Liver (tissue), 9 donors: Measurements from ENCODE around the gene LDB3. TPM values are rescaled to one million over a fixed set of nuclear protein-coding genes. Genes with fewer than 3 reads are reported as not detected.
"Not testable (repeated sequence)": the region's sequence is repeated elsewhere in the genome, so short reads cannot be mapped to it uniquely, and the experiment has no call there.

Experiments
- DNase-seq: peaks from one replicate; pipeline ENCODE4 v3.0.0-alpha.2; 2017; ENCODE audit warnings: low spot score
- H3K27ac ChIP-seq, 2 donors: one replicate each; pipeline ENCODE4 v1.7.0; 2013; ENCODE audit warnings: inconsistent platforms in 2 of 2, low read length in 2 of 2, control low read depth in 1 of 2, low read depth in 1 of 2, mild to moderate bottlenecking in 1 of 2
- H3K27me3 ChIP-seq, 4 donors: one replicate each; pipeline versions ENCODE4 v1.6.1 to v1.7.0; 2013; ENCODE audit warnings: low read length in 3 of 4, inconsistent platforms in 1 of 4, mild to moderate bottlenecking in 1 of 4, moderate library complexity in 1 of 4; ENCODE audit not compliant: control insufficient read depth in 4 of 4, insufficient read depth in 4 of 4
- H3K36me3 ChIP-seq, 4 donors: one replicate each; pipeline versions ENCODE4 v1.6.1 to v1.7.0; 2013; ENCODE audit warnings: low read length in 3 of 4, mild to moderate bottlenecking in 3 of 4, low read depth in 1 of 4, moderate library complexity in 1 of 4; ENCODE audit not compliant: control insufficient read depth in 4 of 4, insufficient read depth in 3 of 4
- H3K4me1 ChIP-seq, 4 donors: one replicate each; pipeline versions ENCODE4 v1.6.1 to v1.7.0; 2013; ENCODE audit warnings: low read length in 3 of 4, mild to moderate bottlenecking in 3 of 4, moderate library complexity in 1 of 4; ENCODE audit not compliant: control insufficient read depth in 4 of 4, insufficient read depth in 4 of 4
- H3K4me3 ChIP-seq, 3 donors: one replicate each; pipeline versions ENCODE4 v1.6.1 to v1.7.0; 2013; ENCODE audit warnings: low read length in 3 of 3, control low read depth in 1 of 3, low read depth in 1 of 3, mild to moderate bottlenecking in 1 of 3
- H3K9ac ChIP-seq, 2 donors: one replicate each; pipeline ENCODE4 v1.7.0; 2013; ENCODE audit warnings: low read length in 2 of 2, mild to moderate bottlenecking in 2 of 2, moderate library complexity in 2 of 2, control low read depth in 1 of 2, low read depth in 1 of 2
- H3K9me3 ChIP-seq, 4 donors: one replicate each; pipeline versions ENCODE4 v1.6.1 to v1.7.0; 2013; ENCODE audit warnings: low read length in 3 of 4; ENCODE audit not compliant: control insufficient read depth in 4 of 4
- ATF3 ChIP-seq: IDR thresholded peaks from 2 replicates; pipeline ENCODE4 v1.6.1; 2016; ENCODE audit warnings: antibody characterized with exemption
- CTCF ChIP-seq: fragments of 150-350 bp; IDR thresholded peaks from 2 replicates; pipeline ENCODE4 v1.5.1; 2017; ENCODE audit warnings: improper control_type of control experiment, low read depth, low read length; ENCODE audit not compliant: missing input control
- FOXA1 ChIP-seq: IDR thresholded peaks from 2 replicates; pipeline ENCODE4 v1.6.1; 2016; ENCODE audit warnings: antibody characterized with exemption
- HNF4A ChIP-seq, 2 donors: conservative IDR thresholded peaks; 2 replicates each; pipeline ENCODE4 v1.6.1; 2016; ENCODE audit warnings: antibody characterized with exemption in 2 of 2, mild to moderate bottlenecking in 2 of 2
- HNF4G ChIP-seq: IDR thresholded peaks from 2 replicates; pipeline ENCODE4 v1.6.1; 2016; ENCODE audit warnings: antibody characterized with exemption
- MAX ChIP-seq: IDR thresholded peaks from 2 replicates; pipeline ENCODE4 v1.6.1; 2016; ENCODE audit warnings: antibody characterized with exemption
- NR2F2 ChIP-seq: IDR thresholded peaks from 2 replicates; pipeline ENCODE4 v1.6.1; 2016; ENCODE audit warnings: antibody characterized with exemption
- RAD21 ChIP-seq, 2 donors: IDR thresholded peaks; 2 replicates each; pipeline ENCODE4 v1.6.1; 2016; ENCODE audit warnings: antibody characterized with exemption in 2 of 2, mild to moderate bottlenecking in 2 of 2
- REST ChIP-seq: IDR thresholded peaks from 2 replicates; pipeline ENCODE4 v1.6.1; 2016; ENCODE audit warnings: antibody characterized with exemption, mild to moderate bottlenecking
- SP1 ChIP-seq: IDR thresholded peaks from 2 replicates; pipeline ENCODE4 v1.6.1; 2018; ENCODE audit warnings: antibody characterized with exemption, mild to moderate bottlenecking
- TAF1 ChIP-seq: conservative IDR thresholded peaks from 2 replicates; pipeline ENCODE4 v1.6.1; 2016; ENCODE audit warnings: antibody characterized with exemption, mild to moderate bottlenecking
- YY1 ChIP-seq: IDR thresholded peaks from 2 replicates; pipeline ENCODE4 v1.6.1; 2016; ENCODE audit warnings: antibody characterized with exemption, mild to moderate bottlenecking
- ZBTB33 ChIP-seq: IDR thresholded peaks from 2 replicates; pipeline ENCODE4 v1.6.1; 2016; ENCODE audit warnings: antibody characterized with exemption
- WGBS: extraction: QIAGEN DNeasy Blood & Tissue Kit; methylation state at CpG from one replicate; pipeline ENCODE4 v1.1.7; 2013; 5-methylcytosine and 5-hydroxymethylcytosine counted together
- polyA plus RNA-seq, 2 donors: library from polyadenylated mRNA; stranded (reverse) in 1 of 2; unstranded in 1 of 2; fragments of 200-250 nt in 1 of 2; fragments of >200 nt in 1 of 2; fragmentation: Nextera tagmentation in 1 of 2; extraction: Ambion mirVana in 1 of 2; gene quantifications; one replicate each; pipeline versions ENCODE4 v1.2.1 to v1.2.3, GENCODE V29; 2013 to 2015
- total RNA-seq, 2 donors: library from RNA; depleted of rRNA; stranded (reverse); fragments of >200 nt; gene quantifications; one replicate each; pipeline ENCODE4 v1.2.3, GENCODE V29; 2014
- donor health status: healthy.
- donor health status: healthy.
- donor health status: healthy.
- donor health status: healthy.
- donor health status: healthy.

LDB3 gene
- total and polyA plus RNA-seq, 4 donors, result 0.09 to 0.42 (median 0.15) TPM; not detected in 1

GRCh38 chr10:86644152-86644793 is 24.0 kb upstream of the LDB3 start:
- no peak overlapping the region for H3K9ac ChIP-seq
- H3K27me3 ChIP-seq, result no peaks in the 10 kb centered on the region
- 89% methylated on average over 5 of the region's 5 CpGs for WGBS
- H3K9me3 ChIP-seq, result no peaks in the 10 kb centered on the region
- H3K36me3 ChIP-seq, result no peaks in the 10 kb centered on the region
- H3K27ac ChIP-seq, result no peak overlapping the region
- TF ChIP-seq HNF4A (conservative IDR thresholded peaks at IDR 0.05), result no peak
- no peak for TF ChIP-seq NR2F2
- no peak for TF ChIP-seq MAX
- TF ChIP-seq CTCF, result no peak
- TF ChIP-seq FOXA1, result no peak
- no peak for TF ChIP-seq TAF1
- no peak for TF ChIP-seq REST
- no peak for TF ChIP-seq ZBTB33
- TF ChIP-seq YY1, result no peak
- no peak for TF ChIP-seq SP1
- no peak for TF ChIP-seq RAD21 (IDR thresholded peaks at IDR 0.05)
- no peak for TF ChIP-seq ATF3
- no peak for DNase-seq
- H3K4me1 ChIP-seq, result no peaks in the 10 kb centered on the region
- H3K4me3 ChIP-seq, result no peak overlapping the region

GRCh38 chr10:86644794-86645445 is 23.4 kb upstream of the LDB3 start:
- 96% methylated on average over 5 of the region's 5 CpGs for WGBS
- Histone ChIP-seq H3K9ac (no peak overlapping the region), H3K27me3 (no peaks in the 10 kb centered on the region), H3K9me3 (no peaks in the 10 kb centered on the region), H3K36me3 (no peaks in the 10 kb centered on the region), H3K27ac (no peak overlapping the region), H3K4me3 (no peak overlapping the region), H3K4me1 (peaks cover 0 to 3% (median 0%) of the 10 kb centered on the region in 4 donors)
- DNase-seq, result no peak
- TF ChIP-seq HNF4G (no peak), ZBTB33 (no peak)

GRCh38 chr10:86645621-86646165 is 22.6 kb upstream of the LDB3 start:
- not testable (repeated sequence) for DNase-seq, H3K4me1 ChIP-seq, H3K9ac ChIP-seq, H3K4me3 ChIP-seq, H3K27ac ChIP-seq, H3K27me3 ChIP-seq, H3K36me3 ChIP-seq, H3K9me3 ChIP-seq
- WGBS, result 96% methylated on average over 5 of the region's 5 CpGs
